Brain pericyte (primary cell): Measurements from ENCODE around the gene MAP7D3.
"Not testable (repeated sequence)": the region's sequence is repeated elsewhere in the genome, so short reads cannot be mapped to it uniquely, and the experiment has no call there.

Experiments used
- DNase-seq: peaks from one replicate; pipeline ENCODE4 v3.0.0-alpha.2; 2012; ENCODE audit warnings: low read depth, low spot score

The MAP7D3 gene

GRCh38 chrX:136251041-136251991 lies at the start of gene MAP7D3:
TSS of gene MAP7D3 (minus strand) at chrX:136251400. CDS start at chrX:136251358, 42 bp downstream.
- no peak for DNase-seq

GRCh38 chrX:136300721-136301120 lies 49.5 kb upstream of the MAP7D3 start, which contains the start of gene ADGRG4:
TSS of gene ADGRG4 (plus strand) at chrX:136300963. CDS start at chrX:136308778, 7,815 bp downstream.
- DNase-seq = not testable (repeated sequence)

GRCh38 chrX:136295380-136295779 lies 44.2 kb upstream of the MAP7D3 start:
- no peak for DNase-seq

- DNase-seq = no peak
Measured at GRCh38 chrX:136292656-136293055, 41.5 kb upstream of the MAP7D3 start.

GRCh38 chrX:136291824-136292223 lies 40.6 kb upstream of the MAP7D3 start:
- DNase-seq = no peak

- DNase-seq = not testable (repeated sequence)
Measured at GRCh38 chrX:136286375-136286774, 35.2 kb upstream of the MAP7D3 start.

GRCh38 chrX:136275553-136275952 lies 24.4 kb upstream of the MAP7D3 start:
- DNase-seq = no peak

GRCh38 chrX:136273986-136274385 lies 22.8 kb upstream of the MAP7D3 start:
- no peak for DNase-seq

GRCh38 chrX:136272325-136272724 lies 21.1 kb upstream of the MAP7D3 start:
- DNase-seq = no peak

- no peak for DNase-seq
Measured at GRCh38 chrX:136271300-136271699, 20.1 kb upstream of the MAP7D3 start.

GRCh38 chrX:136269921-136270320 lies 18.7 kb upstream of the MAP7D3 start:
- DNase-seq = no peak

GRCh38 chrX:136268051-136269048 lies 17.1 kb upstream of the MAP7D3 start:
- DNase-seq = no peak

- DNase-seq = no peak
Measured at GRCh38 chrX:136266828-136267227, 15.6 kb upstream of the MAP7D3 start.

GRCh38 chrX:136262812-136263315 lies 11.7 kb upstream of the MAP7D3 start:
- no peak for DNase-seq

- DNase-seq = no peak
Measured at GRCh38 chrX:136262243-136262642, 11.0 kb upstream of the MAP7D3 start.

GRCh38 chrX:136261321-136261720 lies 10.1 kb upstream of the MAP7D3 start:
- no peak for DNase-seq

GRCh38 chrX:136260776-136261175 lies 9.6 kb upstream of the MAP7D3 start:
- DNase-seq = no peak

- no peak for DNase-seq
Measured at GRCh38 chrX:136259543-136259942, 8.3 kb upstream of the MAP7D3 start.

- DNase-seq = no peak
Measured at GRCh38 chrX:136258951-136259350, 7.8 kb upstream of the MAP7D3 start.

GRCh38 chrX:136256026-136256425 lies 4.8 kb upstream of the MAP7D3 start:
- no peak for DNase-seq

GRCh38 chrX:136255541-136255940 lies 4.3 kb upstream of the MAP7D3 start:
- no peak for DNase-seq
